SHP77 (cell line): ENCODE measurements around the gene PKIB.
"Not testable (repeated sequence)": the region's sequence is repeated elsewhere in the genome, so short reads cannot be mapped to it uniquely, and the experiment has no call there.

Experiments used
- DNase-seq, 2 experiments: peaks; one replicate each; lab custom pipeline; 2025; lab: John Stamatoyannopoulos, UW

Gene PKIB

DNA sequence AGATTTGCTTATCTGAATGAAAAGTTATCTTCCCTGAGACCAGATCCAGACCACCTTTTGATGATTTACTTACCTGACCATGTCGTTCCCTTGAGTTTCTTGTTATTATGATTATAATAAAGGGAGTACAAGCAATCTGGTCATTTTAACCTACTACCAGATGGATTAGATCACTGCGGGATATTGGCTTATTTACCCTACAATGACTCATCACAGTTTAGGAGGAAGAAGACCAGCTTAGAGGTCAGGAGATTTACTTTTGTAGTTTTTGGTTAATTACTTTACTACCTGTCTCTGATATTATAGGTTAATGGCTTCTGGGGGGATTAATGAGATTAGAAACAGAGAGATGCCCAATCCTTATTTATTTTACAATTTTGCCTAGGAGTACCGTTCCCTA is 10.7 kb downstream of the PKIB start:
- peak; percentile 36 to 42 for DNase-seq

- DNase-seq, result peak; percentile 27 to 31
These were observed 11.4 kb downstream of the PKIB start for GRCh38 chr6:122621638-122622037.

DNA sequence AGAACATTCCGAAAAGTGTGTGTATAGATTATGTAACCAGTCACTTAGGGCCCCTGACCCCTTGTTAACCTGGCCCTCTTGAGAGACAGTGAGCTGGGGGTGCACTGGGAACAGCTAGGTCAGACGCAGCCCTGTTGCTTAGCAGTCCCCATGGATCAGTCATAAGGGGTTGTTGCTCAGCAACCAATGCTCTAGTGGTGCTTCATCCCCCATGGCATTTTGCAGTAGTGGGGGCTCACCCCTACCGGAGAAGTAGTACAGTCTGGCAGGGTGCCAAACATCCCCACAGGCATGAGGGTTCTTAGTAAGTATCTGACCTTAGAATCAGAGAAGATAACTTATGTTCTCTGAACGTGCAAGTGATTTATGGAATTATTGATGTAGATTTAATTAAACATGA is 12.3 kb downstream of the PKIB start:
- DNase-seq, result peak in 1 of 2 experiments; percentile 25

DNA sequence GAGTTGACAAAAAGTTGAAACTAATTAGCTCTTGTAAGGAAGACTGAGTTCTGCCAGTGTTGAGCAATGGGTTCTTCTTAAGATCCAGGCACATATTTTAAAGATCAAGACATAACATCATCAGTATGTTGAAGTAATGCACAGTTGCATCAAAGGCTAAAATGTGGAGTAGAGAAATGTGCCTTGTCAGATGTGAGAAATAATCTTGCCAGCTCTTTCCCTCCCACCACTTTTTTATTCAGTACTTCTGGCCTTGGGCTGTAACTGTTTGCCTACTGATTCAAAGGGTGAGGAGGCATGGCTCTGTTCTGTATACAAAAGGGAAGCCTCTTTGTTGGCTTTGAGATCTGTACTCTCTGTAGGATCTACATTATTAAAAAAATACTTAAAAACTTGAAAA is 13.1 kb downstream of the PKIB start:
- no peak for DNase-seq

- DNase-seq, result no peak
These were observed 14.6 kb downstream of the PKIB start for GRCh38 chr6:122624853-122625252.

- DNase-seq, result no peak
These were observed 18.5 kb downstream of the PKIB start for GRCh38 chr6:122628714-122629113.

DNA sequence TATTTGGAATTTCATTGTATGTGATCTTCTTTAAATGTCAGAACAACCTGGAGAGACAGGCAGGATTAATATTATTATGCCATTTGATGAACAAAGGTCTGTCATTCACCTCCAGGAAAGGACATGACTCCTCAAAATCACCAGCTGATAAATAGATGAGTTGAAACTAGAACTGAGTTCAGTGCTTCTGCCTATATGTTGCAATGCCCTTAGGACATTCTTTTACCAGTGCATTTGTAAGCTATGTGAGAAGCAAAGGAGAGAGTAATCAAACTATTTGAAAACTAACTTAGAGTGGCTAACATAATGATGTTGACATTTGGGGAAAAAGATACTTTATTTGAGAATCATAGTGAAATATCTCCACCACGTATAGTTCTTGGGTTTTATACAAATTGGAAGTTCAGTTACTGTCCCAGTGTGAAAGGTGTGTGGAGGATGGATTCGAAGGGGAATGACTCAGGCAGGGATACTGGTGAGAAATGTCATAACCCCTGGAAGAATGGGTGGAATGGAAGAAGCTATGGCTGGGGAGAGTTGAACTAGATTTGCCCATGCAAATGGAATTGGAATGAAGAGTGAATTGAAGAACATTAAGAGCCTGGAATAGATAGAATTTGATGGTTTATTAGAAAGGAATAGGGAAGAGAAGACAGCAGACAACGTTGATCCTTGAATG is 21.5 kb downstream of the PKIB start:
- DNase-seq, result no peak

GRCh38 chr6:122640366-122640765 is 30.2 kb downstream of the PKIB start:
- DNase-seq, result no peak

- no peak for DNase-seq
These were observed 31.6 kb downstream of the PKIB start for GRCh38 chr6:122641819-122642218.

DNA sequence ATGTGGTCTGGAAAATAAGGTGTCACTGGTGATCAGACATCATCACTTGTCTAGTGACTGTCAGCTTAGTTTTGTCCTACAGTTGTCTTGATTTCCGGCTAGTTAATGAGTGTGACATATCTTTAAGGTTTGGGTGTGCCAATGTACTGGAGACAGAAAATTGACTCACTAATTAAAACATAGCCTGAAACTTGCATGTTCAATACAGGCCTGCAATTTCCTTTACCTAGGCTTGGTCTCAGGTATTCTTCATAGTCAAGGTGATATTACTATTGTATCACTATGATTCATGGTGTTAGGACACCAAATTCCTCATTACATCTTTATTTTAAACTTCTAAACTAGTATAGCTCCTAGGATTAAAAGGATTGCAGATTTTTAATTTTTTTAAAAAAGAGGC is 32.4 kb downstream of the PKIB start:
- DNase-seq, result not testable (repeated sequence)

DNA sequence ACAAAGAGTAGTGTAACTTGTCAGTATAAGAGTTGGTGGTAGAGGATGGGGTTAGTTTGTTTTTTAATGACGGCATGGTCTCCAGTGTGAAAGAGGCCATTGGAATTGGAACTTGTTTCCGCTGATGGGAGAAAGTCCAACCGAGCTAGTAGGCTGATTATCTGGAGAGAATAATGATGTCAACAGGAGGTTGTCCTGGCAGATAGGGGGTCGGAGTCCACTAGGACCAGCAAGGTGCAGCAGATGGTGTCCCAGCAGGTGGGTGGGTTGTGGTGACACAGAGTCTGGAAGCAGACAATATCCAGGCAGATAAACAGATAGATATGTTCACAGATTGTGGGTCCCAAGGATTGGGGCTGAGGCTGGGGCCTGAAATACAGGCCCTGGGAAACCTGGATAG is 35.1 kb downstream of the PKIB start:
- DNase-seq, result no peak

- DNase-seq, result no peak
These were observed 37.6 kb downstream of the PKIB start for GRCh38 chr6:122647765-122648164.

- no peak for DNase-seq
These were observed 38.5 kb downstream of the PKIB start for GRCh38 chr6:122648726-122649125.

GRCh38 chr6:122649701-122650100 is 39.5 kb downstream of the PKIB start:
- no peak for DNase-seq

DNA sequence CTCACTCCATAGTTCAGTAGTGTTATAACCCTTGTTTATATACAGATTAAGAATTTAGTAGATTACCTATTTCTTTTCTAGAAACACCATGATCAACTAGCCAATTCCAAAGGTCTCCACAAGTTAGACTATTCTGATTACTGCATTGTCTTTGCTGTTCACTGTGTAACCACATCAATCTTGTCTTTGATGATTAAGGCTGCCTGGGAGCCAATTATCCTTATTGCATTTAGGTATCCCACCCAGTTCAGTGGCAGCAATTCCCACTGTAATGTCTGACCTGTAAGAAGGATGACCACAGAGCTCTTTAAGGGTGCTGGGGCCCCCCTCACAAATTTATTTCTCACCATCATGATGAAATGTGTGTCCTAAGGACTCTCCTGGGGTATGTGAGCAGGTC is 40.2 kb downstream of the PKIB start:
- no peak for DNase-seq

GRCh38 chr6:122651031-122651430 is 40.8 kb downstream of the PKIB start:
- DNase-seq, result no peak

DNA sequence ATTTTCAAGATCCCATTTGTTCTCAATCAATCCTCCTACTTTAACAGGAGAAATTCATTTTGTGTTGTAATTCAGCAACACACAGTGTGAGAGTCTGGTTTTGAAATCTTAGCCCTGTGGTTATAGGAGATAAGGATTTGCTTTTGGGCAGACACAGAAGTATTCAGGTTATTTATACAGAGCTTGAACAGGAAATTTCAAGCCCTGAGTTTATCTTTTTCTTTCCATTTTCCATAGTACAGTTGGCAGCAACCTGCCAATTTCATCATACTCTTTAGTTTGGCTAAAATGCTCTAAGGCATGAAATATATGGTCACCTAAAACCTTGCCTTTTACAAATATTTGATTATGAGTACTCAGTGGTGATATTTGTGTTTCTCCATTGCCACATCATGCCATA is 41.4 kb downstream of the PKIB start:
- DNase-seq, result no peak

- DNase-seq, result no peak
These were observed 42.2 kb downstream of the PKIB start for GRCh38 chr6:122652431-122652830.

- DNase-seq, result peak in 1 of 2 experiments; percentile 29
These were observed 42.9 kb downstream of the PKIB start for GRCh38 chr6:122653094-122653493.

DNA sequence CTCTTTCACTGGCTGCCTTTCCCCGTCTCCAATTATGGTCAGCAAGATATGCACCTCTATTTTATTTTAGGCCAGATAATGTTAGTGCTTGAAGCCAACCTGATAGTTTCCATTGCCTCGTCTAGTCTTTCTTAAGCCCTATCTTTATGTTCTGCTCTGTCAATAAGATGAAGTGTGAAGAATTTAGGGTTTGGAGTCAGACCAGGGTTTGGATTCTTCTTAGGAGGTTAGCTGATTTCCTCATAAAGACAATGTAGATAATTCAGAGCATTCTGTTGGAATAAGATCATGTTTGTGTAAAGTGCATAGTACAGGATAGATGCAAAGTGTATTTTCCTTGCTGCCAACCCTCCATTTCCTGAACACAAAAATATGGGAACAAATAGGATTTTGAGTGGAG is 43.8 kb downstream of the PKIB start:
- no peak for DNase-seq

DNA sequence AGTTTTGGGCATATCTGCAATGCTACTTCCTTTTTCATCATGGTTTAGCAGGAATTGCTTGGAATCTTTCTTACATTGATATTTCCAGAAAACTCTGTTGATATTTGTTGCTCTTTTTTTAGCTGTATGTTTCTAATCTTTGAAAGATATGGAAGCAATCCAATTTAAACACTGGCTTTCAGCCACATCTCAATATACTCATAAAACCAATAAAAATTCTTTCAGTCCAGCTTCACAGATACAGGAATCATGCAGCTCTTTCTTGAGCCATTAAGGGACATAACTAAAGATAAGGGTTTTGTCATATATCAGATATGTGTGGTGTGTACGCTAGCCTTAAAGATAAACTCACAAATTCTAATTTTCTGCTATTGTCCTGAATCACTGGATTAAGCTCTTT is 47.4 kb downstream of the PKIB start:
- no peak for DNase-seq

GRCh38 chr6:122660296-122660695 is 50.1 kb downstream of the PKIB start:
- no peak for DNase-seq

GRCh38 chr6:122663981-122664380 is 53.8 kb downstream of the PKIB start:
- peak; percentile 37 to 67 for DNase-seq

DNA sequence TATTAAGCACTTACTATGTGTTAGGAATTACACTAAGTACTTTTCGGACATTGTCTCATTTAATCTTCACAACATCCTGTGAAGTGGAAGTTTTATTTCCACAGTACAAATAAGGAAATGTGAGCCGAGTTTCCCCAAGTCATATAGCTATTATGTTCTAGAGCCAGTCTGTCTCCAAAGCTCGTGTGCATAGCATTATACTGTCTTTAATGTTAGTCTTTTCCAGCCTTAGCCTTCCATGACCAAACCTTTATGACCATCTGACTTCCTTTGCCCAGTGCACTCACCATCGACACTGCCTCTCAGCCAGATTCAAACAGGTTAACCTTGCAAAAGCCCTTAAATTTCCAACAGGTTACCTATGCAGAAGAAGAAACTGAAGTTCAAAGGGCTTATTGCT is 55.7 kb downstream of the PKIB start:
- DNase-seq, result no peak

DNA sequence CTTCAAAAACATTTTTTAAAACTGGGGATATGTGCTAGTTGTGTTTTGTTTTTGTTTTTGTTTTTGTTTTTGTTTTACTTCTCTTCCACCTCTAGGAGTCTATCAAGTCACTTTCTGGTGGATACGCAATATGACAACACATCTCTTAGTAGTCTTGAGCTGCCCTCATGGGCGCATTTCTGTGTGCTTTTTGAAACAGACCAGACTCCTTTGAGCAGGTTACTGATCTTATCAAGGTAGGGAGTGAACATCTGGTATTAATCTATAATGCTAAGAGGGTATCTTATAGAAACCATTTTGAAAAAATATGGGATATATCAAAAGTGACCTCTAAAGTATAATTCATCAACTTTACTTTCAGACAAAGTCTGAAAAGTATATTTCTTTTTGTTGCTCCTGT is 56.2 kb downstream of the PKIB start:
- DNase-seq, result no peak
